Measurements from ENCODE around the gene UBAC2.

The UBAC2 gene

DNA sequence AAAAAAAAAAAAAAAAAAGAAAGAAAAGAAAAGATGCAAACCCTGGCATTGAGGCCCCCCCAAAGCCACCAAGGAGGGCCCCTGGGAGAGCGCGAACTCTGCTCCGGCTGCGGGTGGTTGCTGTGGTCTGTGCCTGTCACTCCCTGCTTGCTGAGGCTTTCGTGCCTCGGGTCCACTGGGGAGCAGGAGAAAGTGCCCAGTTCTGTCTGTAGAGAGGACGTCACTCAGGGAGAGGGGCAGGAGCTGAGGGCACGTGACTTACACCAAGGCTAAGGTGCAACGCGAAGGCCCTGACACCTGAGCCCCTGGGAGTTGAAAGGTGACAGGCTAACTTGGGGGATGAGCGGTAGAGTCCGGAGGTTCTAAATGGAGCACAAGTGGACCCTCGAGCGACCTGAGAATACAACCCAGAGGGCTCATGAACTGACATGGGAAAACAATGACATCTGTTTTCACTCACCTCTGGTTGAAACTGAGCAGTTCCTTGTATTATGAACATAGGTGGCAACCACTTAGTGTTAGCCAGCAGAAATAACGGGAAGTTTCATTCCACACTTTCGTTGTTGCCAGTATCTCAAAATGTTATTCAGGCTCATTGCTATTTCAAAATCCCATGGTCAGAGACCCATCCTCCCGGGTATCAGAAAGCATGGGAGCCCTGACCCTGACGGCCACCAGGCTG lies 231.4 kb downstream of the UBAC2 start:
- TF ChIP-seq, protein P1, sequence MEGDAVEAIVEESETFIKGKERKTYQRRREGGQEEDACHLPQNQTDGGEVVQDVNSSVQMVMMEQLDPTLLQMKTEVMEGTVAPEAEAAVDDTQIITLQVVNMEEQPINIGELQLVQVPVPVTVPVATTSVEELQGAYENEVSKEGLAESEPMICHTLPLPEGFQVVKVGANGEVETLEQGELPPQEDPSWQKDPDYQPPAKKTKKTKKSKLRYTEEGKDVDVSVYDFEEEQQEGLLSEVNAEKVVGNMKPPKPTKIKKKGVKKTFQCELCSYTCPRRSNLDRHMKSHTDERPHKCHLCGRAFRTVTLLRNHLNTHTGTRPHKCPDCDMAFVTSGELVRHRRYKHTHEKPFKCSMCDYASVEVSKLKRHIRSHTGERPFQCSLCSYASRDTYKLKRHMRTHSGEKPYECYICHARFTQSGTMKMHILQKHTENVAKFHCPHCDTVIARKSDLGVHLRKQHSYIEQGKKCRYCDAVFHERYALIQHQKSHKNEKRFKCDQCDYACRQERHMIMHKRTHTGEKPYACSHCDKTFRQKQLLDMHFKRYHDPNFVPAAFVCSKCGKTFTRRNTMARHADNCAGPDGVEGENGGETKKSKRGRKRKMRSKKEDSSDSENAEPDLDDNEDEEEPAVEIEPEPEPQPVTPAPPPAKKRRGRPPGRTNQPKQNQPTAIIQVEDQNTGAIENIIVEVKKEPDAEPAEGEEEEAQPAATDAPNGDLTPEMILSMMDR (IDR thresholded peaks at IDR 0.05), result no peak
- Histone ChIP-seq H3K4me3 (peak overlapping the region; percentile 49), H3K27ac (peak overlapping the region in 1 of 2 donors; percentile 74)
- peak; percentile 66 for DNase-seq (ENCODE audit: low spot score)

DNA sequence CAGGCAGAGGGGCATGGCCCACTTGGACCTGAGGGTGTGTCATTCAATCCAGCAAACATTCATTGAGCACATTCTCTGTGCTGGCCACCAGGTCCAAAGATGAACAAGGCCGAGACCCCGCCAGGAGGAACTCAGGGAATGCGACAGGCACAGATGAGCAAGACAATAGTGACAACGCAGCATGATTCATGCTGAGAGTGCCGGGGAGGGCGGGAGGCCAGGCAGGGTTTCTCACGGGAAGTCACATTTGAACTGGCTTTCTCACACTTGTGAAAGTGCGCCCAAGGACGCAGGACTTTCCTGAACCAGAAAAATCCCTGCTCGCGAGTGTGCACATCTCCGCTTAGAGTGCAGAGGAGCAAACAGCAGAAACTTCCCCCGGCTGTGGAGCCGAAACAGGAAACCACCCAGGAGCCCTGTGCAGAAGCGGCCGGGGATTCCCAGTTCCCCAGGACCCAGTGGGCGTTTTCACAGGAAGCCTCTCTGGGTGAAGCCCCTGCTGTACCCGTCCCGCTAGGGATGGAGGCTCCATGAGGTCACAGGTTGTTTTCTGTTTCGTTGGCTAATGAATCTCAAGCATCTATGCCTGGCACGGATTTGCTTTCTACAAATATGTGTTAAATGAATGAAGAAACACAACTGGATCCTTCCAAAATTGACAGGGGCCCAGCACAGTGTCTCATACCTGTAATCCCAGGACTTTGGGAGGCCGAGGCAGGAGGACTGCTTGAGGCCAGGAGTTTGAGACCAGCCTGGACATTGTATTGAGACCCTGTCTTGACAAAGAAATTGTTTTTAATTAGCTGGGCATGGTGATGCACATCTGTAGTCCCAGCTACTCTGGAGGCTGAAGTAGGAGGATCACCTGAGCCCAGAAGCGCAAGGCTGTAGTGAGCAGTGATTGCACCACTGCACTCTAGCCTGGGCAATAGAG lies 232.2 kb downstream of the UBAC2 start:
- peak overlapping the region; percentile 49 for H3K4me3 ChIP-seq
- TF ChIP-seq, protein P1 (IDR thresholded peaks at IDR 0.05), result no peak
- no peak for DNase-seq (ENCODE audit: low spot score)
- peak overlapping the region in 1 of 2 donors; percentile 74 for H3K27ac ChIP-seq

DNA sequence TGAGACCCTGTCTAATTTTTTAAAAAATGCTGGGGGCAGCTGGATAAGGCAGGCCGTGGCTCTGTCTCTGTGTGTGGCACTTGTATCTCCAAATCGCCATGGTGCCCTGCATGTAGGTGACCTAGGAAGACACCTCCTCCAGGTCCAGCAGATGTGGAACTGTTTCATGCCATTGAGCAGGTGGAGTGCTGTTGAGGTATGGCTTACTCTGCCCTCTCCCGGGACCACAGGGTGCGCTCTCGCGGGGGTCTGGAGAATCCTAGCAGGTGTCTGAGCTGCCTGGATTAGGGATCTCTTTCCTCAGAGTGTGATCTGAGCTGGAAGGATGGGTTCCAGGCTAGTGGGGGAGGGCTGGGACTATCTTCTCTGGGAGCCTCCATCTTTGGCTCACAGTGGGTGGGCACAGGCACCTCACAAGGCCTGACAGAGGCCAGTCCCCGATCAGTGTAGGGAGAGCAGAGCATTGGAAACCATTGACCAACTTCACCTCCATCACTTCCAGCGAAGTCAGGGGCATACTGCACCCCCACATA lies 233.0 kb downstream of the UBAC2 start:
- Histone ChIP-seq H3K27ac (peak overlapping the region in 1 of 2 donors; percentile 74), H3K4me3 (no peak overlapping the region)
- no peak for DNase-seq (ENCODE audit: low spot score)
- TF ChIP-seq, protein P1 (IDR thresholded peaks at IDR 0.05), result no peak

DNA sequence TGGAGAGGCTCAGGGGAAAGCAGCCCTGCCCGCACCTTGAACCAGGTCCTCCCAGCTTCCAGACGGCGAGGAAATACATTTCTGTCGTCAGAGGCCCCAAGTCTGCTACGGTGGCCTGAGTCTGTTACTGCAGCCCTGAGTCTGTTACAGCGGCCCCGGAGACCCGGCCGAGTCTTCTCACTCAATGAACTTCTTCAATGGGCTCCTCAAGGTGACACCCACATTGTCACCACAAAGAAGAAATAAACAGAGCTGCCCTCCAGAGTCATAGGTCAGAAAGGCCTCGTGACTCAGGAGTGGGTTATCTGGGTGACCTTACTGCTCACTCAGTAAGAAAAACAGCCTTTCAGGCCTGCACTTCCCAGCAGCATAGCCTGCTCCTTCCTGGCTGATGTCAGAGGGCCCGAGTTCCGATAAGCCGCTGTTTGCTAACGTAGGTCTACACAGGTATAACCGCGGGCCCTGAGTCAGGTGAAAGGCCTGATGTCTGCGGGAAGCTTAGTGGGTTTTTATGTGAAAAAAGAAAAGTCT lies 233.7 kb downstream of the UBAC2 start:
- no peak overlapping the region for H3K27ac ChIP-seq

DNA sequence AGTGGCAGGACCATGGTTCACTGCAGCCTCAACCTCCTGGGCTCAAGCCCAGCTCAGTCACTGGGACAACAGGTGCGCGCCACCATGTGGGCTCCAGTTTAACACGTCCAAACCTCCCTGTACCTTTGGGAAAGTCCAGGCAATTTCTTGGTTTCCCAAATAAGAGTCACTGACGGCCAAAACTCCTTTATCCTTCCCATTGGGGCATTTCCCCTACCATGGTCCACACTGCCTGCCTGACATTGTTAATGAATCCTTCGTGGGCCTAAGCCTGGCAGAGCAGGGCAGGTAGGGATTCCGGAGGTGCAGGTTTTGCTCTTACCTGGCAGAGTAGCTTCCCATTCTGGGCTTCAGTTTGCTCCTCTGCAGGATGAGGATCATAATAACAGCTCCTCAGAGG lies 234.5 kb downstream of the UBAC2 start:
- H3K27ac ChIP-seq, result no peak overlapping the region
- TF ChIP-seq, protein P1 (IDR thresholded peaks at IDR 0.05), result no peak

More for the DNA sequence above, 233.7 kb downstream of the UBAC2 start:
- H3K4me3 ChIP-seq, result no peak overlapping the region
- no peak for DNase-seq (ENCODE audit: low spot score)
- TF ChIP-seq, protein P1 (IDR thresholded peaks at IDR 0.05), result no peak

DNA sequence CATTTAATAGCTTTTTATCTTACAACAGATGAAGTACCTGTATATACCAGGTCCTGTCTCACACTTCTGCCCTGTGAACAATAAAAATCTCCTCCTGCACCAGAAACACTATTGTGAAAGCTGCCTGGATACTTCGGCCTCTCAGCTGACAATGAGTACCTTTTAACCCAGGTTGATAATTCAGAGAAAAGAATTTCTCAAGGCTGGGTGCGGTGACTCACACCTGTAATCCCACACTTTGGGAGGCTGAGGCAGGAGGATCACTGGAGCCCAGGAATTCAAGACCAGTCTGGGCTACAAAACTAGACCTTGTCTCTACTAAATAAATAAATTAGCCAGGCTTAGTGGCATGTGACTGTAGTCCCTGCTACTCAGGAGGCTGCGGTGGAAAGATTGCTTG lies 235.3 kb downstream of the UBAC2 start:
- DNase-seq (ENCODE audit: low spot score), result no peak
- no peak overlapping the region for H3K4me3 ChIP-seq
- TF ChIP-seq, protein P1 (IDR thresholded peaks at IDR 0.05), result no peak
- no peak overlapping the region for H3K27ac ChIP-seq

More for the DNA sequence above, 234.5 kb downstream of the UBAC2 start:
- no peak overlapping the region for H3K4me3 ChIP-seq
- DNase-seq (ENCODE audit: low spot score), result no peak

Measured in coronary artery (tissue), 2 donors.